Prostate gland (tissue), 2 donors: ENCODE measurements around the gene ABL1.

Experiments
- POLR2A ChIP-seq: fragments of 450-650 bp; IDR thresholded peaks from one replicate; pipeline ENCODE4 v1.6.1; 2016; ENCODE audit warnings: antibody characterized with exemption, mild to moderate bottlenecking
- POLR2AphosphoS5 ChIP-seq: sonication (generic); formaldehyde crosslinking; IDR thresholded peaks from one replicate; pipeline ENCODE4 v1.6.1; 2017; ENCODE audit warnings: antibody characterized with exemption
- TF ChIP-seq, protein P1 (sequence below), 4 experiments: fragments of 200-600 bp in 2 of 4; fragments of 450-650 bp in 2 of 4; sonication (generic) in 2 of 4; IDR thresholded peaks; 1 replicate in 3 of 4; 2 replicates in 1 of 4; pipeline ENCODE4 v1.5.1; 2016 to 2019; ENCODE audit warnings: antibody characterized with exemption in 4 of 4, mild to moderate bottlenecking in 2 of 4, moderate library complexity in 2 of 4

DNA sequence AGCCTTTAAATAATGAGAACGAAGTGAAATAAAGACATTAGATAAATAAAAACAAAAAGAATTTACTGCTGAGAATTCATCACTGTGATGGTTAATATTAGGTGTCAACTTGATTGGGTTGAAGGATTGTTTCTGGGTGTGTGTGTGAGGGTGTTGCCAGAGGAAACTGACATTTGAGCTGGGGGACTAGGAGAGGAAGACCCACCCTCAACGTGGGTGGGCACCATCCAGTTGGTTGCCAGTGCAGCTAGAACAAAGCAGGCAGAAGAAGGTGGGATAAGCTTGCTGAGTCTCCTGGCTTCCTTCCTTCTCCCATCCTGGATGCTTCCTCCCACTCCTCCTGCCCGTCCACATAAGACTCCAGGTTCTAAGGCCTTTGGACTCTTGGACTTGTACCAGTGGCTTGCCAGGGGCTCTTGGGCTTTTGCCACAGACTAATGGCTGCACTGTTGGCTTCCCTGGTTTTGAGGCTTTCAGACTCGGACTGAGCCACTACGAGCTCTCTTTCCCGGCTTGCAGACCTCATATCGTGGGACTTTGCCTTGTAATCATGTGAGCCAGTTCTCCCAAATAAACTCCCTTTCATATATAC is 43.7 kb upstream of the ABL1 start:
- TF ChIP-seq, protein P1, sequence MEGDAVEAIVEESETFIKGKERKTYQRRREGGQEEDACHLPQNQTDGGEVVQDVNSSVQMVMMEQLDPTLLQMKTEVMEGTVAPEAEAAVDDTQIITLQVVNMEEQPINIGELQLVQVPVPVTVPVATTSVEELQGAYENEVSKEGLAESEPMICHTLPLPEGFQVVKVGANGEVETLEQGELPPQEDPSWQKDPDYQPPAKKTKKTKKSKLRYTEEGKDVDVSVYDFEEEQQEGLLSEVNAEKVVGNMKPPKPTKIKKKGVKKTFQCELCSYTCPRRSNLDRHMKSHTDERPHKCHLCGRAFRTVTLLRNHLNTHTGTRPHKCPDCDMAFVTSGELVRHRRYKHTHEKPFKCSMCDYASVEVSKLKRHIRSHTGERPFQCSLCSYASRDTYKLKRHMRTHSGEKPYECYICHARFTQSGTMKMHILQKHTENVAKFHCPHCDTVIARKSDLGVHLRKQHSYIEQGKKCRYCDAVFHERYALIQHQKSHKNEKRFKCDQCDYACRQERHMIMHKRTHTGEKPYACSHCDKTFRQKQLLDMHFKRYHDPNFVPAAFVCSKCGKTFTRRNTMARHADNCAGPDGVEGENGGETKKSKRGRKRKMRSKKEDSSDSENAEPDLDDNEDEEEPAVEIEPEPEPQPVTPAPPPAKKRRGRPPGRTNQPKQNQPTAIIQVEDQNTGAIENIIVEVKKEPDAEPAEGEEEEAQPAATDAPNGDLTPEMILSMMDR (IDR thresholded peaks at IDR 0.05) = no peak
- TF ChIP-seq POLR2AphosphoS5 = no peak
- no peak for TF ChIP-seq POLR2A
